Measurements from ENCODE around the gene MRPL54.

The MRPL54 gene

GRCh38 chr19:3778104-3778867, 15.8 kb downstream of the MRPL54 start:
- H2AFZ ChIP-seq (ENCODE audit: low read length) = no peak overlapping the region
- TF ChIP-seq EZH2phosphoT487 (IDR thresholded peaks at IDR 0.05; ENCODE audit: borderline replicate concordance) = no peak
- TF ChIP-seq, protein P1, sequence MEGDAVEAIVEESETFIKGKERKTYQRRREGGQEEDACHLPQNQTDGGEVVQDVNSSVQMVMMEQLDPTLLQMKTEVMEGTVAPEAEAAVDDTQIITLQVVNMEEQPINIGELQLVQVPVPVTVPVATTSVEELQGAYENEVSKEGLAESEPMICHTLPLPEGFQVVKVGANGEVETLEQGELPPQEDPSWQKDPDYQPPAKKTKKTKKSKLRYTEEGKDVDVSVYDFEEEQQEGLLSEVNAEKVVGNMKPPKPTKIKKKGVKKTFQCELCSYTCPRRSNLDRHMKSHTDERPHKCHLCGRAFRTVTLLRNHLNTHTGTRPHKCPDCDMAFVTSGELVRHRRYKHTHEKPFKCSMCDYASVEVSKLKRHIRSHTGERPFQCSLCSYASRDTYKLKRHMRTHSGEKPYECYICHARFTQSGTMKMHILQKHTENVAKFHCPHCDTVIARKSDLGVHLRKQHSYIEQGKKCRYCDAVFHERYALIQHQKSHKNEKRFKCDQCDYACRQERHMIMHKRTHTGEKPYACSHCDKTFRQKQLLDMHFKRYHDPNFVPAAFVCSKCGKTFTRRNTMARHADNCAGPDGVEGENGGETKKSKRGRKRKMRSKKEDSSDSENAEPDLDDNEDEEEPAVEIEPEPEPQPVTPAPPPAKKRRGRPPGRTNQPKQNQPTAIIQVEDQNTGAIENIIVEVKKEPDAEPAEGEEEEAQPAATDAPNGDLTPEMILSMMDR (conservative IDR thresholded peaks at IDR 0.05; ENCODE audit: low read length) = no peak

GRCh38 chr19:3778899-3779723, 16.6 kb downstream of the MRPL54 start:
- Histone ChIP-seq H3K4me3 (ENCODE audit: low read length, poor library complexity, severe bottlenecking) (no peak overlapping the region), H3K9ac (ENCODE audit: low read depth, low read length, poor library complexity, severe bottlenecking) (no peak overlapping the region), H4K20me1 (ENCODE audit: insufficient read depth, low read length, poor library complexity, severe bottlenecking) (no peaks in the 10 kb centered on the region), H3K4me2 (ENCODE audit: low read depth, low read length, poor library complexity, severe bottlenecking) (no peak overlapping the region), H3K9me3 (ENCODE audit: insufficient read depth, low read depth, low read length) (no peaks in the 10 kb centered on the region; the same call in 1 of the 2 replicates), H3K4me1 (ENCODE audit: insufficient read depth, low read length, poor library complexity, severe bottlenecking) (no peaks in the 10 kb centered on the region), H3K9me2 (replicated peaks; ENCODE audit: low read depth, low read length) (no peaks in the 10 kb centered on the region), H3F3A (ENCODE audit: low read depth) (no peaks in the 10 kb centered on the region), H3K27me3 (ENCODE audit: insufficient read depth, low read length, poor library complexity, severe bottlenecking) (no peaks in the 10 kb centered on the region), H3K79me2 (ENCODE audit: insufficient read depth, low read length) (no peaks in the 10 kb centered on the region), H2AFZ (ENCODE audit: low read length) (no peak overlapping the region), H3K36me3 (ENCODE audit: insufficient read depth, low read length) (peaks cover 5% of the 10 kb centered on the region; the same call in 1 of the 2 replicates)
- TF ChIP-seq, protein P1 (conservative IDR thresholded peaks at IDR 0.05; ENCODE audit: low read length) = no peak
- no peak for TF ChIP-seq EZH2phosphoT487 (IDR thresholded peaks at IDR 0.05; ENCODE audit: borderline replicate concordance)

More at GRCh38 chr19:3778104-3778867, 15.8 kb downstream of the MRPL54 start:
- no peak overlapping the region for H3K4me3 ChIP-seq (ENCODE audit: low read length, poor library complexity, severe bottlenecking)
- no peaks in the 10 kb centered on the region for H3F3A ChIP-seq (ENCODE audit: low read depth)
- no peaks in the 10 kb centered on the region for H3K79me2 ChIP-seq (ENCODE audit: insufficient read depth, low read length)
- H3K4me1 ChIP-seq (ENCODE audit: insufficient read depth, low read length, poor library complexity, severe bottlenecking) = no peaks in the 10 kb centered on the region
- H3K9ac ChIP-seq (ENCODE audit: low read depth, low read length, poor library complexity, severe bottlenecking) = no peak overlapping the region
- no peaks in the 10 kb centered on the region for H3K9me2 ChIP-seq (replicated peaks; ENCODE audit: low read depth, low read length)
- H3K27me3 ChIP-seq (ENCODE audit: insufficient read depth, low read length, poor library complexity, severe bottlenecking) = no peaks in the 10 kb centered on the region
- no peak overlapping the region for H3K4me2 ChIP-seq (ENCODE audit: low read depth, low read length, poor library complexity, severe bottlenecking)
- no peaks in the 10 kb centered on the region; the same call in 1 of the 2 replicates for H3K9me3 ChIP-seq (ENCODE audit: insufficient read depth, low read depth, low read length)
- H3K36me3 ChIP-seq (ENCODE audit: insufficient read depth, low read length) = peaks cover 5% of the 10 kb centered on the region; the same call in 1 of the 2 replicates
- no peaks in the 10 kb centered on the region for H4K20me1 ChIP-seq (ENCODE audit: insufficient read depth, low read length, poor library complexity, severe bottlenecking)

GRCh38 chr19:3780786-3781304, 18.4 kb downstream of the MRPL54 start:
- H3K36me3 ChIP-seq (ENCODE audit: insufficient read depth, low read length) = peaks cover 5% of the 10 kb centered on the region; the same call in 1 of the 2 replicates
- H3K27me3 ChIP-seq (ENCODE audit: insufficient read depth, low read length, poor library complexity, severe bottlenecking) = peaks cover 2% of the 10 kb centered on the region
- H3K9ac ChIP-seq (ENCODE audit: low read depth, low read length, poor library complexity, severe bottlenecking) = no peak overlapping the region
- H3K79me2 ChIP-seq (ENCODE audit: insufficient read depth, low read length) = peaks cover 12% of the 10 kb centered on the region
- no peaks in the 10 kb centered on the region; the same call in 1 of the 2 replicates for H3K9me3 ChIP-seq (ENCODE audit: insufficient read depth, low read depth, low read length)
- H3K4me2 ChIP-seq (ENCODE audit: low read depth, low read length, poor library complexity, severe bottlenecking) = no peak overlapping the region
- no peak overlapping the region for H3K4me3 ChIP-seq (ENCODE audit: low read length, poor library complexity, severe bottlenecking)
- no peak overlapping the region for H2AFZ ChIP-seq (ENCODE audit: low read length)
- no peaks in the 10 kb centered on the region for H3F3A ChIP-seq (ENCODE audit: low read depth)
- no peaks in the 10 kb centered on the region for H4K20me1 ChIP-seq (ENCODE audit: insufficient read depth, low read length, poor library complexity, severe bottlenecking)
- peaks cover 6% of the 10 kb centered on the region for H3K4me1 ChIP-seq (ENCODE audit: insufficient read depth, low read length, poor library complexity, severe bottlenecking)
- H3K9me2 ChIP-seq (replicated peaks; ENCODE audit: low read depth, low read length) = no peaks in the 10 kb centered on the region
- TF ChIP-seq, protein P1 (conservative IDR thresholded peaks at IDR 0.05; ENCODE audit: low read length) = no peak
- TF ChIP-seq EZH2phosphoT487 (IDR thresholded peaks at IDR 0.05; ENCODE audit: borderline replicate concordance) = no peak

All from Loucy (cell line).